Measurements from ENCODE around the gene TLR5. TPM values are rescaled to one million over a fixed set of nuclear protein-coding genes. Genes with fewer than 3 reads are reported as not detected.
A peak's percentile ranks its signal among the peaks of the same experiment; 100 is the strongest.

The TLR5 gene
- total RNA-seq, 4 donors from 2014 or later = 1.6 to 16.8 (median 5.7) TPM

DNA sequence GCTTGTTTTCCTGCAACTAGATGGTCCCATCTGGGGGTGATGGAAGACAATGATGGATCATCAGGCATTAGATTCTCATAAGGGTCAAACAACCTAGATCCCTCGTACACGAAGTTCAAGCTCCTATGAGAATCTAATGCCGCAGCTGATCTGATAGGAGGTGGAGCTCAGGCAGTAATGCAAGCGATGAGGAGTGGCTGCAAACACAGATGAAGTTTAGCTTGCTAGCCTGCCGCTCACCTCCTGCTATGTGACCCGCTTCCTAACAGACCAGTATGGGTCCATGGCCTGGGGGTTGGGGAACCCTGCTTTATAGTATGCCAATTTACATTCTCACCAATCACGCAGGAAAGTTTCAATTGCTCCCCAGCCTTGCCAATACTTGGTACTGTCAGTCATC is 37.5 kb downstream of the TLR5 start:
- H3K4me3 ChIP-seq (ENCODE audit: low read depth, poor library complexity, severe bottlenecking) = no peak overlapping the region
- intact Hi-C loops (cut with DNase I; ENCODE audit: low total_unique reads) = no loop called here
- TF ChIP-seq, protein P1, sequence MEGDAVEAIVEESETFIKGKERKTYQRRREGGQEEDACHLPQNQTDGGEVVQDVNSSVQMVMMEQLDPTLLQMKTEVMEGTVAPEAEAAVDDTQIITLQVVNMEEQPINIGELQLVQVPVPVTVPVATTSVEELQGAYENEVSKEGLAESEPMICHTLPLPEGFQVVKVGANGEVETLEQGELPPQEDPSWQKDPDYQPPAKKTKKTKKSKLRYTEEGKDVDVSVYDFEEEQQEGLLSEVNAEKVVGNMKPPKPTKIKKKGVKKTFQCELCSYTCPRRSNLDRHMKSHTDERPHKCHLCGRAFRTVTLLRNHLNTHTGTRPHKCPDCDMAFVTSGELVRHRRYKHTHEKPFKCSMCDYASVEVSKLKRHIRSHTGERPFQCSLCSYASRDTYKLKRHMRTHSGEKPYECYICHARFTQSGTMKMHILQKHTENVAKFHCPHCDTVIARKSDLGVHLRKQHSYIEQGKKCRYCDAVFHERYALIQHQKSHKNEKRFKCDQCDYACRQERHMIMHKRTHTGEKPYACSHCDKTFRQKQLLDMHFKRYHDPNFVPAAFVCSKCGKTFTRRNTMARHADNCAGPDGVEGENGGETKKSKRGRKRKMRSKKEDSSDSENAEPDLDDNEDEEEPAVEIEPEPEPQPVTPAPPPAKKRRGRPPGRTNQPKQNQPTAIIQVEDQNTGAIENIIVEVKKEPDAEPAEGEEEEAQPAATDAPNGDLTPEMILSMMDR (IDR thresholded peaks at IDR 0.05) = no peak
- TF ChIP-seq POLR2A (IDR thresholded peaks at IDR 0.05) = no peak
- 91 to 92% methylated on average over 7 of the region's 7 CpGs for WGBS, 2 donors
- DNase-seq (ENCODE audit: low spot score in 2 of 2) = no peak

GRCh38 chr1:223102797-223103533 is 40.1 kb downstream of the TLR5 start:
- no peak overlapping the region for H3K4me3 ChIP-seq (ENCODE audit: low read depth, poor library complexity, severe bottlenecking)
- TF ChIP-seq POLR2A (IDR thresholded peaks at IDR 0.05) = no peak
- TF ChIP-seq, protein P1 (IDR thresholded peaks at IDR 0.05) = no peak
- 30 to 31% methylated on average over 10 of the region's 10 CpGs for WGBS, 2 donors
- DNase-seq (ENCODE audit: low spot score in 2 of 2) = peak in 1 of 2 donors; percentile 73
- intact Hi-C loops (cut with DNase I; ENCODE audit: low total_unique reads) = no loop called here

- intact Hi-C loops (cut with DNase I; ENCODE audit: low total_unique reads) = no loop called here
- TF ChIP-seq POLR2A (IDR thresholded peaks at IDR 0.05) = no peak
- TF ChIP-seq, protein P1 (IDR thresholded peaks at IDR 0.05) = no peak
- WGBS, 2 donors = 50 to 83% methylated on average over 1 of the region's 1 CpG
- DNase-seq (ENCODE audit: low spot score in 2 of 2) = peak in 1 of 2 donors; percentile 2
- H3K4me3 ChIP-seq (ENCODE audit: low read depth, poor library complexity, severe bottlenecking) = no peak overlapping the region
Observed at GRCh38 chr1:223097713-223098112, 45.3 kb downstream of the TLR5 start.

DNA sequence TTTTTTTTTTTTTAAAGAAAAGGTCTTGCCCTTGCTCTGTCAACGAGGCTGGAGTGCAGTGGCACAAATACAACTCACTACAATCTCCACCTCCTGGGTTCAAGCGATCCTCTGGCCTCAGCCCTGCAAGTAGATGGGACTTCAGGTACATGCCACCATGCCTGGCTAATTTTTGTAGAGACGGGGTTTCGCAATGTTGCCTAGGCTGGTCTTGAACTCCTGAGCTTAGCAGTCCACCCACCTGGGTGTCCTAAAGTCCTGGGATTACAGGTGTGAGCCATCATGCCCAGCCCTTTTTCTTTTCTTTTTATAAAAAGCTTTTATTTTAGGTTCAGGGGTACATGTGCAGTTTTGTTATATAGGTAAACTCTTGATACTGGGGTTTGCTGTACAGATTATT is 47.2 kb downstream of the TLR5 start:
- no peak overlapping the region for H3K4me3 ChIP-seq (ENCODE audit: low read depth, poor library complexity, severe bottlenecking)
- no peak for DNase-seq (ENCODE audit: low spot score in 2 of 2)
- intact Hi-C loops (cut with DNase I; ENCODE audit: low total_unique reads) = no loop called here
- TF ChIP-seq, protein P1 (IDR thresholded peaks at IDR 0.05) = no peak
- no peak for TF ChIP-seq POLR2A (IDR thresholded peaks at IDR 0.05)
- 79 to 81% methylated on average over 4 of the region's 4 CpGs for WGBS, 2 donors

DNA sequence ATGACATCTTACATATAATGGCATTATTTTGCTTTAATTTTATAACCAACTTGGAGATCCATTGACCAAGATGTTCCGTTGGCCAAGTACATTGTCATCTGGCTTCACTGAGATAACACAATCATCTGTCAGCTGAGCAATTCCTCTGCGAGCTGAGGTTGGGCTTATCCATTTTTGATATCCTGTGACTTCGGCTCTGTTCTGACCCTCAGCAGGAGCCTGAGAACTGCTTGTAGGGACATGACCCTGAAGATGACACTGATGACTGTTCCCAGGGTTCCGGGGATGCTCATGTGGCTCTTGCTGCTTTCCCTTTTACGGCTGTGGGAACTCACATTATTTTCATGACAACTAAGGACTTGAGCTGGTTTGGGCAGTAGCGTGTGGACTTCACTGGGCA is 51.2 kb downstream of the TLR5 start:
- no peak overlapping the region for H3K4me3 ChIP-seq (ENCODE audit: low read depth, poor library complexity, severe bottlenecking)
- 75 to 83% methylated on average over 6 of the region's 6 CpGs for WGBS, 2 donors
- TF ChIP-seq POLR2A (IDR thresholded peaks at IDR 0.05) = no peak
- TF ChIP-seq, protein P1 (IDR thresholded peaks at IDR 0.05) = no peak
- intact Hi-C loops (cut with DNase I; ENCODE audit: low total_unique reads) = no loop called here
- no peak for DNase-seq (ENCODE audit: low spot score in 2 of 2)

DNA sequence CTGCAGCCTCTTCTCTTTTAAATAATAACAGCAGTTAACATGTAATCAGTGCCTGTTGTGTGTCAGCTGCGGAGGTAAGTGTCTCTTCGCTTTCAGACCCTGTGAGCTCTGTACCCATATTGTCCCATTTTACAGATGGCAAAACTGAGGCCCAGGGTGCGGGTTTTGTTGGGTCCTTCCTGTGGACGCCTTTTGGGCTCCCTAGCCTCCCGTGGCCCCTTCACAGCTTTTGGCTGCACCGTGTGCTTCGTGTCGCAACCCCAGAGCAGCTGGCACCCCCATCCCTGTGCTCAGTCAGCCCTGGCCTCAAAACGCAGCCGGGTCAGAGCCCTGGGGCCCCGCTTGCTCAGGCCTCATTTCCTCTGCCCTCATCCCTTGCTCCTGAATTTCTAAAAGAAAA is 53.8 kb downstream of the TLR5 start:
- no peak overlapping the region for H3K4me3 ChIP-seq (ENCODE audit: low read depth, poor library complexity, severe bottlenecking)
- no peak for DNase-seq (ENCODE audit: low spot score in 2 of 2)
- WGBS, 2 donors = 82 to 87% methylated on average over 11 of the region's 11 CpGs
- intact Hi-C loops (cut with DNase I; ENCODE audit: low total_unique reads) = loop anchor here (10.0 kb wide), 1 partner anchor 294 kb away; no protein-coding TSS in a partner anchor
- TF ChIP-seq, protein P1 (IDR thresholded peaks at IDR 0.05) = no peak
- no peak for TF ChIP-seq POLR2A (IDR thresholded peaks at IDR 0.05)
